ENCODE results near the gene ABCA1.
"Not testable (repeated sequence)": the region's sequence is repeated elsewhere in the genome, so short reads cannot be mapped to it uniquely, and the experiment has no call there.

The ABCA1 gene

GRCh38 chr9:104860263-104860662 is 67.7 kb downstream of the ABCA1 start:
- no peak for DNase-seq (ENCODE audit: low read depth, low spot score)
- no peak overlapping the region for H3K27ac ChIP-seq
- TF ChIP-seq POLR2AphosphoS5 (IDR thresholded peaks at IDR 0.05; ENCODE audit: borderline replicate concordance, low read depth, low read length) (no peak), EZH2 (IDR thresholded peaks at IDR 0.05) (no peak), FOXP2 (optimal IDR thresholded peaks at IDR 0.05; ENCODE audit: control extremely low read depth, extremely low read length, insufficient read depth) (no peak)
- H3K9me3 ChIP-seq (ENCODE audit: low read depth, low read length), result no peaks in the 10 kb centered on the region
- no peak overlapping the region for H3K4me3 ChIP-seq
- no peak overlapping the region for H3K9ac ChIP-seq (ENCODE audit: insufficient read length)
- H3K36me3 ChIP-seq (ENCODE audit: insufficient read depth, low read length), result no peaks in the 10 kb centered on the region

- TF ChIP-seq POLR2AphosphoS5 (IDR thresholded peaks at IDR 0.05; ENCODE audit: borderline replicate concordance, low read depth, low read length) (no peak), EZH2 (IDR thresholded peaks at IDR 0.05) (no peak), FOXP2 (optimal IDR thresholded peaks at IDR 0.05; ENCODE audit: control extremely low read depth, extremely low read length, insufficient read depth) (no peak)
- no peaks in the 10 kb centered on the region for H3K36me3 ChIP-seq (ENCODE audit: insufficient read depth, low read length)
- H3K9ac ChIP-seq (ENCODE audit: insufficient read length), result no peak overlapping the region
- DNase-seq (ENCODE audit: low read depth, low spot score), result no peak
- H3K27ac ChIP-seq, result no peak overlapping the region
- no peaks in the 10 kb centered on the region for H3K9me3 ChIP-seq (ENCODE audit: low read depth, low read length)
- H3K4me3 ChIP-seq, result no peak overlapping the region
Observed at GRCh38 chr9:104858846-104859245, 69.1 kb downstream of the ABCA1 start.

DNA sequence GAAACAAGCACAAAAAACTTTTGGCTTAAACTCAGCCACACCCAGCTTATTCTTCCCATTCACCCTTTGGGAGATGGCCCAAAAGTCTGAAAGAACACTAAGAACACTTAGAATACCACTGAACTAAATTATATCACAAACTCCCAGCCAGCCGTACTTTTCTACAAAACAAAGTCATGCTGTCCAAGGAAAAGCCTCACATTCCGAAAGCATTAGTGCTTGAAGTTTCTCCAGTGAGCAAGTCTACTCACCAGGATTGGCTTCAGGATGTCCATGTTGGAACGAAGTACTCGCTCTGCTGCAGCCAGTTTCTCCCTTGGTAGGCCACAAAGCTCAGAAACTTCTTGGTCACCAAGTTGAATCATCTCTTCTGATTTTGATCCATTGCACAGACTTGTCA is 69.7 kb downstream of the ABCA1 start:
- no peak overlapping the region for H3K9ac ChIP-seq (ENCODE audit: insufficient read length)
- no peaks in the 10 kb centered on the region for H3K9me3 ChIP-seq (ENCODE audit: low read depth, low read length)
- H3K4me3 ChIP-seq, result no peak overlapping the region
- H3K27ac ChIP-seq, result no peak overlapping the region
- no peaks in the 10 kb centered on the region for H3K36me3 ChIP-seq (ENCODE audit: insufficient read depth, low read length)
- TF ChIP-seq EZH2 (IDR thresholded peaks at IDR 0.05) (no peak), FOXP2 (optimal IDR thresholded peaks at IDR 0.05; ENCODE audit: control extremely low read depth, extremely low read length, insufficient read depth) (no peak), POLR2AphosphoS5 (IDR thresholded peaks at IDR 0.05; ENCODE audit: borderline replicate concordance, low read depth, low read length) (no peak)
- no peak for DNase-seq (ENCODE audit: low read depth, low spot score)

- Histone ChIP-seq H3K9me3 (ENCODE audit: low read depth, low read length) (no peaks in the 10 kb centered on the region), H3K36me3 (ENCODE audit: insufficient read depth, low read length) (no peaks in the 10 kb centered on the region), H3K9ac (ENCODE audit: insufficient read length) (no peak overlapping the region), H3K4me3 (no peak overlapping the region), H3K27ac (no peak overlapping the region)
- DNase-seq (ENCODE audit: low read depth, low spot score), result no peak
- no peak for TF ChIP-seq EZH2 (IDR thresholded peaks at IDR 0.05)
- TF ChIP-seq FOXP2 (optimal IDR thresholded peaks at IDR 0.05; ENCODE audit: control extremely low read depth, extremely low read length, insufficient read depth), result no peak
- TF ChIP-seq POLR2AphosphoS5 (IDR thresholded peaks at IDR 0.05; ENCODE audit: borderline replicate concordance, low read depth, low read length), result no peak
Observed at GRCh38 chr9:104856413-104856941, 71.5 kb downstream of the ABCA1 start.

- DNase-seq (ENCODE audit: low read depth, low spot score), result no peak
- H3K36me3 ChIP-seq (ENCODE audit: insufficient read depth, low read length), result no peaks in the 10 kb centered on the region
- no peaks in the 10 kb centered on the region for H3K9me3 ChIP-seq (ENCODE audit: low read depth, low read length)
- H3K9ac ChIP-seq (ENCODE audit: insufficient read length), result no peak overlapping the region
- no peak overlapping the region for H3K4me3 ChIP-seq
- TF ChIP-seq POLR2AphosphoS5 (IDR thresholded peaks at IDR 0.05; ENCODE audit: borderline replicate concordance, low read depth, low read length) (no peak), EZH2 (IDR thresholded peaks at IDR 0.05) (no peak), FOXP2 (optimal IDR thresholded peaks at IDR 0.05; ENCODE audit: control extremely low read depth, extremely low read length, insufficient read depth) (no peak)
- H3K27ac ChIP-seq, result no peak overlapping the region
Observed at GRCh38 chr9:104855807-104856206, 72.1 kb downstream of the ABCA1 start.

DNA sequence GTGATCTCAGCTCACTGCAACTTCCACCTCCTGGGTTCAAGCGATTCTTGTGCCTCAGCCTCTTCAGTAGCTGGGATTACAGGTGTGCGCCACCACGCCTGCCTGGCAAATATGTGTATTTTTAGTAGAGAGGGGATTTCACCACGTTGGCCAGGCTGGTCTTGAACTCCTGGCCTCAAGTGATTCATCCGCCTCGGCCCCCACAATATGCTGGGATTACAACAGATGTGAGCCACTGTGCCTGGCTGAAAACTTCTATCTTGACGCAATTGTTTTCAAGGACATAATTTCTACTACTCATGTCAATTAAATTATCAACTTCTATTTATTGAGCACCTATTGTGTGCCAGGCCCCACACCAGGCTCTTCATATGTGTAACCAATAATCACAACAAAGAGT is 72.7 kb downstream of the ABCA1 start:
- not testable (repeated sequence) for H3K9me3 ChIP-seq (ENCODE audit: low read depth, low read length); H3K9ac ChIP-seq (ENCODE audit: insufficient read length); H3K4me3 ChIP-seq; DNase-seq (ENCODE audit: low read depth, low spot score); H3K27ac ChIP-seq; H3K36me3 ChIP-seq (ENCODE audit: insufficient read depth, low read length)

GRCh38 chr9:104854613-104855012 is 73.3 kb downstream of the ABCA1 start:
- no peak overlapping the region for H3K9ac ChIP-seq (ENCODE audit: insufficient read length)
- no peaks in the 10 kb centered on the region for H3K36me3 ChIP-seq (ENCODE audit: insufficient read depth, low read length)
- TF ChIP-seq FOXP2 (optimal IDR thresholded peaks at IDR 0.05; ENCODE audit: control extremely low read depth, extremely low read length, insufficient read depth), result no peak
- no peak for TF ChIP-seq EZH2 (IDR thresholded peaks at IDR 0.05)
- TF ChIP-seq POLR2AphosphoS5 (IDR thresholded peaks at IDR 0.05; ENCODE audit: borderline replicate concordance, low read depth, low read length), result no peak
- H3K4me3 ChIP-seq, result no peak overlapping the region
- no peak overlapping the region for H3K27ac ChIP-seq
- no peaks in the 10 kb centered on the region for H3K9me3 ChIP-seq (ENCODE audit: low read depth, low read length)
- DNase-seq (ENCODE audit: low read depth, low spot score), result no peak

DNA sequence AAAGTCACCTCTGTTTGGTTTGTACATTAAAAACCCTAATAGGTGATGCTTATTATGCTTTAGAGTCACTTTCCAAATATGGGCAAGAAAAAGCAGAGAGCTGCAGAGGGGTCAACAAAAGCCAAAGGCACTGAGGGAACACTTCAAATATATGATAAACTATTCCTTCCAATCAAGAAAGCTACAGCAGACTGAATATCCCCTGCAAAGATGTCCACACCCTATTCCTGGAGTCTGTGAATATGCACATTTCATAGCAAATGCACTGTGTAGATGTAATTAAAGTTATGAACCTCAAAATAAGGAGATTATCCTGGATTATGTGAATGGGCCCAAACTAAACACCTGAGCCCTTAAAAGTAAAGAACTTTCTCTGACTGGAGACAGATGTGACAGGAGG is 74.3 kb downstream of the ABCA1 start:
- TF ChIP-seq POLR2AphosphoS5 (IDR thresholded peaks at IDR 0.05; ENCODE audit: borderline replicate concordance, low read depth, low read length) (no peak), FOXP2 (optimal IDR thresholded peaks at IDR 0.05; ENCODE audit: control extremely low read depth, extremely low read length, insufficient read depth) (no peak), EZH2 (IDR thresholded peaks at IDR 0.05) (no peak)
- H3K4me3 ChIP-seq, result no peak overlapping the region
- H3K27ac ChIP-seq, result no peak overlapping the region
- DNase-seq (ENCODE audit: low read depth, low spot score), result no peak
- H3K9ac ChIP-seq (ENCODE audit: insufficient read length), result no peak overlapping the region
- no peaks in the 10 kb centered on the region for H3K36me3 ChIP-seq (ENCODE audit: insufficient read depth, low read length)
- H3K9me3 ChIP-seq (ENCODE audit: low read depth, low read length), result no peaks in the 10 kb centered on the region

GRCh38 chr9:104853159-104853558 is 74.8 kb downstream of the ABCA1 start:
- no peak for DNase-seq (ENCODE audit: low read depth, low spot score)
- Histone ChIP-seq H3K4me3 (no peak overlapping the region), H3K9me3 (ENCODE audit: low read depth, low read length) (no peaks in the 10 kb centered on the region), H3K27ac (no peak overlapping the region), H3K9ac (ENCODE audit: insufficient read length) (no peak overlapping the region), H3K36me3 (ENCODE audit: insufficient read depth, low read length) (no peaks in the 10 kb centered on the region)
- TF ChIP-seq POLR2AphosphoS5 (IDR thresholded peaks at IDR 0.05; ENCODE audit: borderline replicate concordance, low read depth, low read length) (no peak), FOXP2 (optimal IDR thresholded peaks at IDR 0.05; ENCODE audit: control extremely low read depth, extremely low read length, insufficient read depth) (no peak), EZH2 (IDR thresholded peaks at IDR 0.05) (no peak)
